Urothelium cell line (cell line): Measurements from ENCODE around the gene CDCA4.

Experiments used
- DNase-seq: peaks from one replicate; pipeline ENCODE4 v3.0.0; 2011; ENCODE audit warnings: low spot score, mixed read lengths
- FAIRE-seq: peaks from 2 replicates; lab custom pipeline; 2011; peaks lifted over from hg19 to GRCh38; lab: Jason Lieb, UNC

The CDCA4 gene

DNA sequence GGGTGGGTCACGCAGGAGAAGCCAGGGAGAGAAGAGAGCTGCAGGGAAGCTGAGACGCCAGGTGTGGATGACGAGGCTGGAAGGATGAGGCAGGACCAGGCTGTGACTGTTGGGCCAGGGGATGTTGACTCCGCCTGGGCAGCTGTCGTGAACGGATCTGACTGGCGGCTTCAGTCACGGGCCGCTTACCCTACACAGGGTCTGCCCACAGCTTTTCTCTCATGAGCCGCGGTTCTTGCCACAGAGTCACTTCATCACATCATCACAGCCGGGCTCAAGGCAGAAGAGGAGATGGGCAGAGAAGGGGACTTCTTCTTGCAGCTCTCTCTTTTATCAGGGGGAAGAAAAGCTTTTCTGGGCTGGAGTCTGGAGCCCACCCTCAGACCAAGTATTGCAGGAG lies 27.6 kb downstream of the CDCA4 start:
- FAIRE-seq = no peak
- DNase-seq = no peak

GRCh38 chr14:104992501-104992900 lies 28.4 kb downstream of the CDCA4 start:
- no peak for FAIRE-seq
- DNase-seq = no peak

DNA sequence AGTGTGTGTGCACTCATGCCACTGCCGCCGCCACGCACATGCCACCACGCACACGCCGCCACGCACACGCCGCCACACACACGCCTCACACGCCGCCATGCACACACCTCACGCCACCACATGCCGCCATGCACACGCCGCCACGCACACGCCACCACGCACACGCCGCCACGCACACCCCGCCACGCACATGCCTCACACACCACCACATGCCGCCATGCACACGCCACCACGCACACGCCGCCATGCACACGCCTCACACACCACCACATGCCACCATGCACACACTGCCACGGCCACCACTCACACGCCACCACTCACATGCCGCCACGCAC lies 29.0 kb downstream of the CDCA4 start:
- FAIRE-seq (no peak), DNase-seq (no peak)

DNA sequence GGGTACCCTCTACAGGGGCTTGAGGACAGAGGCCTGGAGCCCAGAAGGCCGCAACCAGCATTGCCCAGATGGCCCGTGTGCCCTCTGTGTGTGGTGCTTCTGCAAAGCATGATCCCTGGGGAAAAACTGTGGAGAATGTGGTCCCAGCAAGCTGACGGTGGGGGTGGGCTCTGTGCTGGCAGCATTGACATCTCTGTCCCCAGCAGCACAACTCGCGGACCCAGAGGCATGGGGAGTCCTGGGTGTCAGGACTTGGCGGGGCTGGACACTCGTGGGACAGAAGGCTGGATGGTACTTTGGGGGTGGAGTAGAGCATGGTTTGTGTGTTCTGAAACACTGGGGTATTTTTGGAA lies 31.0 kb downstream of the CDCA4 start:
- FAIRE-seq (no peak), DNase-seq (no peak)

DNA sequence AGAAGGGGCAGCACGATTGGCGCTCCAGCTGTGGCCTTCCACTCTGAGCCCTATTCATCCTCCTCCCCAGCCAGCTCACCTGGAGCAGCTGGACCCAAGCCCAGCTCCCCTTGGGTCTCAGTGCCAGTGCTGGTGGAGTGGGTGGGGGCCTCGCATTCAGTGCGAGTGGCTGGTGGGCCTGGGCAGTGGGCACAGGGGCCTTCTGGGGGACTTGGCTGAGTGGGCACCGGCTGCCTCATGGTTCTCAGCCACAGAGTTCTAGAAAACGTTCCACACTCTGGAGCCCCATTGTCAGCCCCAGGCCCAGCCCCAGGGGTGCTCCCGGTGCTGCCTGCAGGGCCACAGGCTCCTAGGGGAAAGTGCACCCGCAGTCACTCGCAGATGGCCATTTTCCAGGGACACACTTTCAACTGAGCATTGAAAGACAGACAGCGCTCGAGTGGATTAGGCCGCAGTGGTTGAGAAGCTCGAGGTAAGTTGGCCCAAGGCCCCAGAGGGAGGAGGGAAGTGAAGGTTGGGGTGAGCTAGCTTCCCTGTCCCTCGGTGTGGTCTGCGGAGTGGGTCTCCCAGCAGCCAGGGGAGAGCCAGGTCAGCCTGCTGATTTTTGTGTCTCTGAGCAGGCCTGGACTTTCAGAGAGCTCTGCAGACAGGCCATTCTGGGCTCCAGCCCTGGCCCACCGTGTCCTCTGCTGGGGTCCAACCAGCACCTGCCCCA lies 31.5 kb downstream of the CDCA4 start:
- DNase-seq = no peak
- FAIRE-seq = no peak

DNA sequence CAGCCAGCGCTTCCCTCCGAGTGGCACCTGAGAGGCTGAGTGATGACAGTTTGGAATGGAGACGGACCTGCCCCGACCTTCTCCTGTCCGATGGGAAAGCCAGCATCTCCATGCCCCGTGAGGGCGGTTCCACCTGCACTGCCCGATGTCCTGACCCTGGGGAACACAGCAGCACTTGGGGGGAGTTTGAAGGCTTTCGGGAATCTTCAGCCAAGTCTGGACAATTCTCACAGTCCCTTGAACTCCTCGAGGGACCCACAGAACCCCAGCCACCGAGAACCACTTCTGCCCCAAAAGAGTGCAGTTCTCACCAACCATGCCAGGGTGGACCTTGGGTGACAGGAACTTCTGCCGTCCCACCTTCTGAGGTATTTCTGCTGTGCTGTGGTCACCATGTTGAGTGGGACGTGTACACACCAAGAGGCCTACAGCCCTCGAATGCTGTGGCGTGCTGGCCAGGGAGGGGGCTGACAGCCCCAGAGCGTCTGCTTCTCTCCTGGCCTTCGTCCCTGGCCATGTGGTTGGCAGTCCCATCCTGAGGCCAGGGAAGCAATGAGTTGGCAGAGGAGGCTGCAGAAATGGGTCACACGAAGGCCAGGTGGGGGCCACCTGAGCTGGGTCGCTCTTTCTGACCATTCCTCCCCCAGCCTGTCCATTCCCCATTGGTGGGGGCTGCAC lies 34.3 kb downstream of the CDCA4 start:
- FAIRE-seq (no peak), DNase-seq (no peak)

DNA sequence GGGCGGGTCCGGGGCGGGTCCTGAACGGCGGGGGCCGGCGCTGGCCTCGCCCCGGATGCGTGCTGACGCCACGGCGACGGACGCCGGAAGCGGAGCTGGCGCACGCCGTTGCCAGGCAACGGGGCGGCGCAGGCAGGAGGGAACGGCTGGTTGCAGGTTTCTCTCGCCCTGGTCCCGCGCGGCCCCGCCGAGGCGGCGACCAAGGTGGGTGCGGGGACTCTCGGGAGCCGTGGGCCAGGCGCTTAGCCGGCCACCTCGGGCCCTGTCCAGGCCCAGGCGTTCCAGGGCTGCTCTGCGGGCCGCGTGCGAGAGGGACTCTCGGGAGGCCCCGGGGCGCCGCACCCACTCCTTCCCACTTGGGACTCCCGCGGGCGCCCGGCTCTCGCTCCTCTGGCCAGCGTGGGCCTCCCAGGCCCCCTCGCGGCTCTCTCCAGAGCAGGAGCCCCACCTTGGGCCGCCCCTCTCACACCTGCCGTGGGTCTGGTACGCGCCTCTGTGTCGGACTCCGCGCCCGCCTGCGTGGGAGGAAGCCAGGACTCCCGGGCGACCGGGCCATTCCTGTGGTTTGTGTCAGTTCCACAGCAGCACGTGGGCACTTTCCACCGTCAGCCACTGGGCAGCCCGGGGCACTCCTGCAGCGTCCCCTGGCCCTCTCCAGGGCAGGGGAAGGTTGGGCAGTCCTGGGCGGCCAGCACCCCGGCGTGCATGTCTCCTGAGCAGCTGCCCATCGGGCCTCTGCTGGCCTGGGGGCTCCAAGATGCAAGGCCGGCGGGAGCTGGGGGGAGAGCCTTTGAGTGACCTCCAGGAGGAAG lies 35.0 kb downstream of the CDCA4 start, which contains the start of gene CLBA1:
Gene CLBA1, plus strand, starts transcription at position 114 of the 812 bp plus-strand sequence. Its CDS starts 644 bp downstream, at position 758.
- FAIRE-seq (peak; percentile 91), DNase-seq (peak; percentile 92)

- DNase-seq = no peak
- FAIRE-seq = no peak
Observed at GRCh38 chr14:104984056-104984894, 36.6 kb downstream of the CDCA4 start.

DNA sequence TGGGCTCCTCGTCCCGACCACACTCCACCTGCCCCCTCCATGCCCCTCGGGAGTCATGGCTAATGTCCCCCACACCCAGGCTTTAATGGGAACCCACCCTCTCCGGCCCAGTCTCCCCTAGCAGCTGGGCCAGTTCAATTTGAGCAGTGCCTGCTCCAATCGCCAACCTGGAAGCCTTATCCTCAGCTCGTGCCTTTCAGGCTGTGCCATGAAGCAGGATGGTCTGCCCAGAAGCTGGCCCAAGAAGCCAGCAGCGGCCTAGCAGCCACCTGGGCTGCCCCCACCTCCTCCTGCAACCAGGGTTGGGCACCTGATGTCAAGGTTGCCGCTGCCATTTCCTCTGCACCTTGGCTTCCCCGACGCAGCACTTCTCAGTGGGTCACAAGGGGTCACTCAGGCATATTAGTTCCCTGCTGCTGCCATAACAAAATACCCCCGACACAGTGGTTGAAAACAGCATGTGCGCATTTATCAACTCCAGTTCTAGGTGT lies 37.6 kb downstream of the CDCA4 start:
- FAIRE-seq (no peak), DNase-seq (no peak)

GRCh38 chr14:104982548-104983230 lies 38.2 kb downstream of the CDCA4 start:
- no peak for FAIRE-seq
- DNase-seq = no peak

- FAIRE-seq = no peak
- DNase-seq = no peak
Observed at GRCh38 chr14:104981699-104982541, 39.0 kb downstream of the CDCA4 start.

GRCh38 chr14:104980611-104981531 lies 40.0 kb downstream of the CDCA4 start:
- DNase-seq (no peak), FAIRE-seq (no peak)

DNA sequence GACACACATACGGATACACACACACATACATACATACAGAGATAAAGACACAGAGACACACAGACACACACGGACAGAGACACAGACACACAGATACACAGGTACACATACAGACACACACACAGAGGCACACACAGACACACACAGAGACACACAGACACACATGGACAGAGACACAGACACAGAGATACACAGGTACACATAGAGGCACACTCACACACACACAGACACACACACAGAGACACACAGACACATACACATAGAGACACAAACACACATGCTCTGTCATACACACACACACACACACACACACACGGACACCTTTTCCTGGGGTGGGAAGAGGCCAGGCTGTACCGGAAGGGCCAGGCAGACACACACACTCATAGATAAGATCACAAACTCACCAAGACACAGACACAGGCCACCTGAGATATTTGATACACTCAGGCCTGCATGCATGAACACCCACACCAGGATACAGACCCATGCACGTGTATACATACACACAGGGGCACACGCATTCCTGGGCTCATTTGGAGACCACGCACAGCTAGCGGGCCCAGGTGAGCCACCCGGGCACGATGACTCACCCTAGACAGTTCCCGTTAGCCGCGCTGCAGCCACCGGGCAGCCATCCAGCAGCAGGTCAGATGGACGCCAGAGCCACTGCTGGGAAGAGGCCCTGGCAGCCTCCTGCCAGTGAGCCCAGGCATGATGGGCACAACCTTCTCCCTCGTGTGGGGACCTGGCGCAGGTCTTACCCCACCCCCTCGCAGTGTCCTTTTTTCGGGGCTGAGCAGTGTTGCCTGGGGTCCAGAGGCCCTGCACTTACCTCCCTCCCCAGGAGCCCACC lies 40.9 kb downstream of the CDCA4 start:
- FAIRE-seq = peak; percentile 98
- DNase-seq = peak; percentile 65

- DNase-seq = no peak
- FAIRE-seq = no peak
Observed at GRCh38 chr14:104978746-104979691, 41.9 kb downstream of the CDCA4 start.

DNA sequence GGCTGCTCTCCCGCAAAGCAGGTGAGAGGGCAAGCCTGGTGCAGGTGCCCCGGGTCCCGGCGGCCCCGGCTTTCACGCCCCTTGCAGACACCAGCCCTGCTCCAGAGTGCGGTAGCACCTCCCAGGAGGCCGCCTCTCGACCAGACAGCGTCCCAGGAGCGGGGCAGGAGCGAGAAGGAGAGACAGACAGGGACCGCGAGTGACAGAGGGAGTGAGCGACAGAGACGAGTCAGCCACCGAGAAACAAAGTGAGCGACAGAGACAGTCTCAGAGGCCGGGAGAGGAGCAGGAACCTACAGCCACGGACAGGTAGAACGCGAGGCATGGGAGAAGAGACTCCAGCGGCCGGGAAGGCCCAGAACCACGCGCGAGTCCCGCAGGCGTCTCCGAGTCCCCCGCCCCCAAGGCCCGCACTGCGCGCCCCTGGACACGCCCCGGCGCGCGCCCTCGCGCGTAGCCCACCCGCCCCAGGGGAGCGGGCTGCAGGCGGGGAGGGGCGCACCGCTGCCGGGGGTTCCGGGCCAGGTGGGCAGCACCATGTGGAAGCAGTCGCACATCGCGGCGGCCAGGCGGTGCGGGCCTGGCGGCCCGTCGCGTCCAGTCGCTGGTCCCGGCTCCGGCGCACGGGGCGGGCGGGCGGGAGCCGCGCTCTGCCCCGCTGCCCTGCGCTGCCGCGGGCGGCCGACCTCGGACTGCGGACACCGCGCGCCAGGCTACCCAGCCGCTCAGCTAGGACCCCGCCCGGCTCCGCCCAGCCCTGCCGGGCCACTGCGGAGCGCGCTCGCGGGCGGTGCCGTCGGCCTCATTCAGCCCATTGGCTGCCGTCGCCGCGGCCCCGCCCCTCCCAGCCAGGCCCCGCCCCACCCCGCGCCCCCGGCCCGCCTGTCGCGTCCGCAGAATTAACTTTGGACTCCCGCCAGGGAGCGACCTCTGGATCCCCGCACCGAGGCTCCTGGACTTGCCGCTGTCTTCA lies 42.9 kb downstream of the CDCA4 start, which contains the start of gene AHNAK2:
Gene AHNAK2, minus strand, starts transcription at position 694 of the 973 bp plus-strand sequence. Its CDS starts 137 bp downstream, at position 557.
- FAIRE-seq (no peak), DNase-seq (peak; percentile 64)
